ENCODE measurements around the gene CNPY1.

CNPY1 gene

DNA sequence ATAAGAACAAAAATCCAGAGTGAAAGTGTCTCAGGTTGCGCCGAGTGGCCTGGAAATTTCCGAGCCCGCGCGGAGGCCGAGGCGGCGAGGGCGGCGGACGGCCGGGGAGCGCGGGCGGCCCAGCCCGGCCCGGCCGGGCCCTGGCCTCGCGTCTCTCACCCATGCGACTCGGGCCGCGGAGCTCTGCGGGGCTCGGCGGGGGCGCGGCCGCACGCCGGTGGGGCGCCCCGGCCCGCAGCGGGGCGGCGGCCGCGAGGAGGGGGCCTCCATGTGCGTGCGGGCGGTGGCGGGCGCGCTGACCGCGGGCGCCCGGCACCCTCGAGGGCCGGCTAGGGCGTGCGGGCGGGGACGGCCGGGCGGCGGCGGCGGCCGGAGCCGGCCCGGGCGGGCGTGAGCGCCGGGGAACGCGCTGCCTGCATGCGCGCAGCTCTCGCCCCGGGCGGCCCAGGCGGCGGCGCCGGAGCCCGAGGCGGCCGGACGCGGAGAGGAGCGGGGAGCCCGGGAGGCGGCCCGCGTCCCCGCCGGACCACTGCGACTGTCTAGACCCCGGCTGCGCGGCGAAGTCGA is 88.7 kb downstream of the CNPY1 start:
- TF ChIP-seq, protein P1, sequence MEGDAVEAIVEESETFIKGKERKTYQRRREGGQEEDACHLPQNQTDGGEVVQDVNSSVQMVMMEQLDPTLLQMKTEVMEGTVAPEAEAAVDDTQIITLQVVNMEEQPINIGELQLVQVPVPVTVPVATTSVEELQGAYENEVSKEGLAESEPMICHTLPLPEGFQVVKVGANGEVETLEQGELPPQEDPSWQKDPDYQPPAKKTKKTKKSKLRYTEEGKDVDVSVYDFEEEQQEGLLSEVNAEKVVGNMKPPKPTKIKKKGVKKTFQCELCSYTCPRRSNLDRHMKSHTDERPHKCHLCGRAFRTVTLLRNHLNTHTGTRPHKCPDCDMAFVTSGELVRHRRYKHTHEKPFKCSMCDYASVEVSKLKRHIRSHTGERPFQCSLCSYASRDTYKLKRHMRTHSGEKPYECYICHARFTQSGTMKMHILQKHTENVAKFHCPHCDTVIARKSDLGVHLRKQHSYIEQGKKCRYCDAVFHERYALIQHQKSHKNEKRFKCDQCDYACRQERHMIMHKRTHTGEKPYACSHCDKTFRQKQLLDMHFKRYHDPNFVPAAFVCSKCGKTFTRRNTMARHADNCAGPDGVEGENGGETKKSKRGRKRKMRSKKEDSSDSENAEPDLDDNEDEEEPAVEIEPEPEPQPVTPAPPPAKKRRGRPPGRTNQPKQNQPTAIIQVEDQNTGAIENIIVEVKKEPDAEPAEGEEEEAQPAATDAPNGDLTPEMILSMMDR (IDR thresholded peaks at IDR 0.05): no peak

DNA sequence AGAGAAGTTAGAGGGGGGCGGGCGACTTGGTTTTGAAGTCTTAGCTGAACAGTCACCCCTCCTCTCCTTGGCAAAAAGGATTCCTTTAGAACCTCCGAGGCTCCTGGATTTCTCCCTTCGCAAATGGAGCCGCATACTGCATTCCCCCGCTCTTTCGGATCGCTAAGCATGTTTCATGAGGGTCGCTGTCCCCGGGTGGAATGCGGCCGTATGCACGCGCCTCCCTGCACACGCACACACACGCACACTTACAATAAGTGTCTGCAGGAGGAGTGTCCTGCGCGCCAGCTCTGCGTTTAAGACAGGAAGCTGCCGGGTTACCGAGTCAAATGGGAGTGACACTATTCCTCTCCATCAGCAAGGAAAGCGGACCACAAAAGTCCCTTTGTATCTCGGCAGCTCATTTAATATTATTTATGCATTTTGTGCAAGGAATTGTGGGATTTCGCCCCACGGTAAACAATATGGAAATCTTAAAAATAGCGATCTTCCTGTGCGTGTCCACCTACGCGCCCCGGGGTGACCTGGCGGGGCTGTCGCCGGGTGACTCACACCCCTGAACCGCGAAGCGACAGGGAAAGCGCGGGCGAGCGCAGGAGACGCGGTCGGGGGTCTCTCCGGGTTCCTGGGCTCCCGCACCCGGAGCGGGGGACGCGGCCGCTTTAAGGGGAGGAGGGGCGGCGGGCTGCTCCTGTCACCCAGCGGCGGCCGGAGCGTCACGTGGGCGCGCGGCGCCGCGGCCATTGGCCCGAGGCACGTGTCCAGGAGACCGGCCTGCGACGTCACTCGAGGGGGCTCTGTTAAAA is 89.4 kb downstream of the CNPY1 start:
- TF ChIP-seq, protein P1 (IDR thresholded peaks at IDR 0.05): no peak

DNA sequence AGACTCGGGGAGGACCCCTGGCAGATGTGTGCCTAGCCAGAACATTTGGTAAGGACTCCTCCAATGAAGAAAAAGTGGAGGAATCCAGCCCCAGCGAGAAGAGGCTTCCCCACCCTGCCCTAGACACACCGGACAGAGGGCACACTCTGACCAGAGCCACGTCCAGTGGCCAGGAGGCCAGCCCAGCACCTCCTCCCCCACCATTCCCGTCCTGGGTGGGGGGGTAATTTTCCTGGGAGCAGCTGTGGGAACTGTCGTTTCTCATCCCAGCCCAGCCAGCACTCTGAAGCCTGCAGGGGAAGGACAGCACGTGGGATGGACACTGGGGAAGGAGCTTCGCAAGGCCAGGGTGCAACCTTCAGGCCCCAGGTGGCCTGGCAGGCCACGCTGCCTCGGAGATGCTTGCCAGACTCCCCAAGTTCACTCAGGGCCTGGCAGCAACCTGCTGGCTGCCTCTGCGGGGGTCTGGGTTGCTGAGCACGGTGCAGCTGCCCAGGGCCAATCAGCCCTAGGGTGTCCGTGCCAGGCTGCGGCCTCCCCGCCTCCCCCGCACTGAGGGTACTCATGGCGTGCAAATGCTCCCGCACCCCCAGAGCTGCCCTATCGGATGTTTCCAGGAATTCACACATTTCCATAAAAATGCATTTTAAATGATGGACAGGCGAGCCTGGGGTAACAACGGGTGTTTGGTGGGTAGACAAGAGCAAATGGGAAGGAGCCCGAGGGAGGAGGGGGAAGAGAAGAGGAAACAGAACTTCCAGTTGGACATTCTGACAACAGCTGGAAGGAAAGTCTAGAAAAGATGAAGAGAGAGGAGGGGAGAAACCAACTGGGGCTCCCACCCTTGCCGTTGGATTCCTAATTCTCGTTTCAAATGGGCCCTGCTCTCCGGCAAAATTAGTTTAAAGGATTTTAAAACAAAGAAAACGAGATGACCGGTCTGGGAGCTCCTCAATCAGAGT is 90.3 kb downstream of the CNPY1 start:
- TF ChIP-seq, protein P1 (IDR thresholded peaks at IDR 0.05): no peak

DNA sequence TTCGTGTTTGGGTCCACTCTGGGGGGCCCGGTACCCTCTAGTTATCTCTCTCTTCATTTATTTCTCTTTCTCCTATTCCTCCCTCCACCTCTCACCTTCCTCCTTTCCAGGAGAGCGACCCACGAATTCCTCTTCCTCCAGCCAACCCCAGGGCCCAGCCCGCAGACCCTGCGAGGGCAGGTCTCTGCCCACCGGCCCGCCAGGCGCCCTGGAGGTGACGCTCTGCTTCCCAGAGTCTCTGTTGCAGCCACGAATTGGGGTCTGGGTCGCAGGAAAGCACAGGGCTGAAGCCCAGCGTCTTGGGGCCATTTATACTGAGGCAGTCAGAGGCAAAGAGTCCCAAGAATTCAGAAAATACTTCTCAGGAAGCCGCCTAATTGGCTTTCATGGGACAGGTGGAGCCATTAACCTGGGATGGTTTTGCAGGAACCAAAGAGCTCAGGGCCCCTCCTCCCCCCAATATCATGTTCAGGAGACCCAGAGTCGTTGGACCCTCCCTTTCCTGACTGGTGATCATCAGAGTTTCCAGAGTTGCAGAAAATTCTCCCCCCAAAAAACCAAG is 91.1 kb downstream of the CNPY1 start:
- TF ChIP-seq, protein P1 (IDR thresholded peaks at IDR 0.05): no peak

DNA sequence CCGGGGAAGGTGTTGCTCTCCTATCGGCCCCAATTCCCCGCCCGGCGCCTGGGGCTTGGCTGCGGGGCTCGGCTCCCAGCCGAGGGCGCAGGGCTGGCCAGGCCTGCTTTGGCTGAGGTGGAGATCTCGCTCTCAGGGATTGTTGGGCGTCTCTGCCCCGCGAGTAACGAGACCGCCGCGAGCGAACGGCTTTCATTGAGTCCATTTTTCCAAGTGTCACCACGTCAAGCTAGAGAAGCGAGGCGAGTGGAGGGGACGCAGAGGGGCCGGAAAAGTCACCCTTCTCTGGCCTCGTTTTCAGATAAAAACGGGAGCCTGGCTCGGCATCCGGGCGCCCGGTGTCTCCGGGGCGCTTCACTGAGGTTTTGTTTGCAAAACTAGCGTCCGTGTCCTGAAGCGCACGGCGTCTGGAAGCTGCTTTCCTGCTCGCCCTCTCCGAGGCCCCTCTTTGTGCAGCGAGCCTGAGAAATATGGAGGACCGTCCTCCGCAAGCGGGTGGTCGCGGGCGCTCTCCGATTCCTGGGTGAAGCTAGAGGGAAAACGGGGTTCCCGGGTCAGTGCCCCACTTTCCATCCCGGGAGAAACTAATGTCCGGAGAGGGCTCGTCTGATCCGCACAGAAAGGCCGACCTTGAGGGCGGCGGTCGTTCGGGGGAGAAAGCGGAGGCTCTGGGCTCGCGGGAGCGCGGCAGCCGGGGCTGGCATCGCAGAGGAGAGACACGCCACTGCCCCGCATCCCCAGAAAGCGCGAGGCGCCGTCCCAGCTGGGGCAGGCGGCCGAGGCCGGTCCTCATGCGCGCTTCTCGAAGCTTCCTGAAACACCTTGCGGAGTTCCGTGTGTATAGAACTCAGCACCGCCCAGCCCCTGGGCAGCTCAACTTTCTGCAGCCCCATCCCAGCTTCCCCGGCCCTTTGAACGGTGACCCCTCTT is 91.9 kb downstream of the CNPY1 start:
- TF ChIP-seq, protein P1 (IDR thresholded peaks at IDR 0.05): no peak

DNA sequence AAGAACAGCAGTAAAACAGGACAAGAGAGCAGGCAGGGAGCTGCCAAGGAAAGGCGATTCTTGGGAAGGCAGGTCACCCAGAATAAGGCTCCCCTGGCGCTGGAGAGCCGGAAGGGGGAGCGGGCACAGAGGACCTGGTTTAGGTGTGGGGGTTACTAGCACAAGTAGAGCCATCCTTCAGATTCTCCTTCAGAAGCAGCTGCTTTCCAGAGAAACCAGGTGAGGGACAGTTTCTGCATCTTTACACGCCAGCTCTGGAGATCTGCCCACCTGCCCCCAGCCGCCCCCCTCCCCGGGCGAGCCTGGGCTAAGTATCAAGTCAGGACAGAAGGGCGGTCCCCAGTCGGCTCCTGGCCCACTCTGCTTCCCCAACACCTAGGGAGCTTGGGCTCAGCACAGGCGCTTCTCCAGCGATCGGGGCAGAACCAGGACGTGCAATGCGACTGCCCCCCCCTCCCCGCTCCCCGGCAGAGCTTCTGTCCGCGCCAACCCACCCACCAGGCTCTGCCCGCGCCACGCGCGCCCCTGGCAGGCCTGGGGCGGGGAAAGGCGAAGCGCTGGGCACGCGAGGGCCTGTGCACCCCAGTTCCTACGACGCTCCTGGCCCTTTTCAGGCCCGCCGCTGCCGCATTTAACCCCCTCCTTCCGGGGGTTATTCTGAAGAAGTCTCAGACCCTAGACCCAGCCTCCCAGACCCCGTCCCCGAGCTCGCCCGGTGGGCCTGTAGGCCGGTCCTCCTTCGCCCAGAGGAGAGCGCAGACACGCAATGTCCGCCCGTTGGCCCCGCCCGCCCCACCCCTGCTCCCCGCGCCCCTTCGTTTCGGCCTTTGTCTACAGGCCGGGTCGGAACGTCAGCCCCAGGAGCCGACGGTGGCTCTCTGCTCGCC is 92.8 kb downstream of the CNPY1 start:
- TF ChIP-seq, protein P1 (IDR thresholded peaks at IDR 0.05): no peak

Measured in LNCAP (cell line).